ENCODE results near the gene SERPINF2.
"Not testable (repeated sequence)": the region's sequence is repeated elsewhere in the genome, so short reads cannot be mapped to it uniquely, and the experiment has no call there.

The SERPINF2 gene

DNA sequence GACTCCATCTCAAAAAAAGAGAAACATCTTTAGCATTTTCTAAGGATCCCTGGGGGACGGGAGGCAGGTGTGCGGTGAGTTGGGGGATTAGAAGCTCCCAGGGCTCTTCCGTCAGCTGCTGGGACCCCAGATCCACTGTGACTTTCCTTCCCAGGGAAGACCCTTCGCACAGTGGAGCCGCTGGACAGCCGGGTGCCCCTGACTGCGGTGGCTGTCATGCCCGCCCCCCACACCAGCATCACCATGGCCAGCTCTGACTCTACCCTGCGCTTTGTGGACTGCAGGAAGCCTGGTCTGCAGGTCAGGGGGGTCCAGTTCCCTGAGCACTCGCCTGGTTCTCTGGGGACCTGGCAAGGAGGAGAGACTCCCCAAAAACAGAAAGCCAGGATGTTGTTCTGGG is 7.3 kb upstream of the SERPINF2 start:
- no peaks in the 10 kb centered on the region for H3K79me1 ChIP-seq (ENCODE audit: low read length)
- no peak overlapping the region for H4K8ac ChIP-seq (ENCODE audit: low read depth, low read length)
- no CpG with 5 or more reads among the region's 10 CpGs for WGBS (ENCODE audit: extremely low coverage, insufficient coverage, low lambda C conversion rate)
- H3K23ac ChIP-seq (ENCODE audit: low read length), result no peak overlapping the region
- no peak overlapping the region for H3K9ac ChIP-seq (ENCODE audit: low read length)
- H3K79me2 ChIP-seq (ENCODE audit: control insufficient read depth, insufficient read depth, low read length), result no peaks in the 10 kb centered on the region
- no peak for DNase-seq
- H3K27ac ChIP-seq (ENCODE audit: low read depth, low read length), result no peak overlapping the region
- H3K27me3 ChIP-seq (ENCODE audit: insufficient read depth, low read length, poor library complexity), result no peaks in the 10 kb centered on the region
- H3K4ac ChIP-seq (ENCODE audit: low read depth, low read length), result no peak overlapping the region
- H2BK5ac ChIP-seq (ENCODE audit: low read length), result no peak overlapping the region
- no peak overlapping the region for H2BK15ac ChIP-seq (replicated peaks; ENCODE audit: low read depth)
- peaks cover 1% of the 10 kb centered on the region for H3K36me3 ChIP-seq (ENCODE audit: control insufficient read depth, insufficient read depth, low read length)
- no peak overlapping the region for H3K4me3 ChIP-seq (ENCODE audit: low read length)
- H3K18ac ChIP-seq (ENCODE audit: low read length), result no peak overlapping the region
- H2AK5ac ChIP-seq (ENCODE audit: low read length), result no peak overlapping the region
- H3K4me2 ChIP-seq (ENCODE audit: low read length), result no peak overlapping the region
- H3K4me1 ChIP-seq (ENCODE audit: control insufficient read depth, low read depth, low read length), result no peaks in the 10 kb centered on the region
- H2BK120ac ChIP-seq (ENCODE audit: low read depth, low read length), result no peak overlapping the region
- H3K56ac ChIP-seq (ENCODE audit: low read length), result no peak overlapping the region
- H4K5ac ChIP-seq (ENCODE audit: low read length), result no peak overlapping the region

- no CpG with 5 or more reads among the region's 17 CpGs for WGBS (ENCODE audit: extremely low coverage, insufficient coverage, low lambda C conversion rate)
- no peak overlapping the region for H3K27ac ChIP-seq (ENCODE audit: low read depth, low read length)
These were observed 6.8 kb upstream of the SERPINF2 start for GRCh38 chr17:1735834-1736347.

GRCh38 chr17:1736348-1737281 is 6.1 kb upstream of the SERPINF2 start:
- no peak overlapping the region for H3K23ac ChIP-seq (ENCODE audit: low read length)
- H3K4ac ChIP-seq (ENCODE audit: low read depth, low read length), result no peak overlapping the region
- no peaks in the 10 kb centered on the region for H3K27me3 ChIP-seq (ENCODE audit: insufficient read depth, low read length, poor library complexity)
- H2AK5ac ChIP-seq (ENCODE audit: low read length), result no peak overlapping the region
- no peak overlapping the region for H3K4me3 ChIP-seq (ENCODE audit: low read length)
- no peaks in the 10 kb centered on the region for H3K79me2 ChIP-seq (ENCODE audit: control insufficient read depth, insufficient read depth, low read length)
- no peak overlapping the region for H4K8ac ChIP-seq (ENCODE audit: low read depth, low read length)
- WGBS (ENCODE audit: extremely low coverage, insufficient coverage, low lambda C conversion rate), result no CpG with 5 or more reads among the region's 25 CpGs
- H3K18ac ChIP-seq (ENCODE audit: low read length), result no peak overlapping the region
- no peak overlapping the region for H2BK120ac ChIP-seq (ENCODE audit: low read depth, low read length)
- DNase-seq, result no peak
- no peak overlapping the region for H3K9ac ChIP-seq (ENCODE audit: low read length)
- no peak overlapping the region for H3K4me2 ChIP-seq (ENCODE audit: low read length)
- H3K36me3 ChIP-seq (ENCODE audit: control insufficient read depth, insufficient read depth, low read length), result peaks cover 1% of the 10 kb centered on the region
- no peak overlapping the region for H4K5ac ChIP-seq (ENCODE audit: low read length)
- H2BK15ac ChIP-seq (replicated peaks; ENCODE audit: low read depth), result no peak overlapping the region
- no peak overlapping the region for H3K56ac ChIP-seq (ENCODE audit: low read length)
- H3K79me1 ChIP-seq (ENCODE audit: low read length), result no peaks in the 10 kb centered on the region
- no peak overlapping the region for H3K27ac ChIP-seq (ENCODE audit: low read depth, low read length)
- no peaks in the 10 kb centered on the region for H3K4me1 ChIP-seq (ENCODE audit: control insufficient read depth, low read depth, low read length)
- H2BK5ac ChIP-seq (ENCODE audit: low read length), result no peak overlapping the region

More at GRCh38 chr17:1735834-1736347, 6.8 kb upstream of the SERPINF2 start:
- Histone ChIP-seq H2BK120ac (ENCODE audit: low read depth, low read length) (no peak overlapping the region), H4K8ac (ENCODE audit: low read depth, low read length) (no peak overlapping the region), H3K4me3 (ENCODE audit: low read length) (no peak overlapping the region), H3K18ac (ENCODE audit: low read length) (no peak overlapping the region), H3K4ac (ENCODE audit: low read depth, low read length) (no peak overlapping the region), H3K79me2 (ENCODE audit: control insufficient read depth, insufficient read depth, low read length) (no peaks in the 10 kb centered on the region), H3K4me1 (ENCODE audit: control insufficient read depth, low read depth, low read length) (no peaks in the 10 kb centered on the region), H3K79me1 (ENCODE audit: low read length) (no peaks in the 10 kb centered on the region), H2BK5ac (ENCODE audit: low read length) (no peak overlapping the region), H3K36me3 (ENCODE audit: control insufficient read depth, insufficient read depth, low read length) (peaks cover 1% of the 10 kb centered on the region), H3K23ac (ENCODE audit: low read length) (no peak overlapping the region), H3K4me2 (ENCODE audit: low read length) (no peak overlapping the region), H4K5ac (ENCODE audit: low read length) (no peak overlapping the region), H3K9ac (ENCODE audit: low read length) (no peak overlapping the region), H3K27me3 (ENCODE audit: insufficient read depth, low read length, poor library complexity) (no peaks in the 10 kb centered on the region), H3K56ac (ENCODE audit: low read length) (no peak overlapping the region), H2BK15ac (replicated peaks; ENCODE audit: low read depth) (no peak overlapping the region), H2AK5ac (ENCODE audit: low read length) (no peak overlapping the region)
- DNase-seq, result no peak

DNA sequence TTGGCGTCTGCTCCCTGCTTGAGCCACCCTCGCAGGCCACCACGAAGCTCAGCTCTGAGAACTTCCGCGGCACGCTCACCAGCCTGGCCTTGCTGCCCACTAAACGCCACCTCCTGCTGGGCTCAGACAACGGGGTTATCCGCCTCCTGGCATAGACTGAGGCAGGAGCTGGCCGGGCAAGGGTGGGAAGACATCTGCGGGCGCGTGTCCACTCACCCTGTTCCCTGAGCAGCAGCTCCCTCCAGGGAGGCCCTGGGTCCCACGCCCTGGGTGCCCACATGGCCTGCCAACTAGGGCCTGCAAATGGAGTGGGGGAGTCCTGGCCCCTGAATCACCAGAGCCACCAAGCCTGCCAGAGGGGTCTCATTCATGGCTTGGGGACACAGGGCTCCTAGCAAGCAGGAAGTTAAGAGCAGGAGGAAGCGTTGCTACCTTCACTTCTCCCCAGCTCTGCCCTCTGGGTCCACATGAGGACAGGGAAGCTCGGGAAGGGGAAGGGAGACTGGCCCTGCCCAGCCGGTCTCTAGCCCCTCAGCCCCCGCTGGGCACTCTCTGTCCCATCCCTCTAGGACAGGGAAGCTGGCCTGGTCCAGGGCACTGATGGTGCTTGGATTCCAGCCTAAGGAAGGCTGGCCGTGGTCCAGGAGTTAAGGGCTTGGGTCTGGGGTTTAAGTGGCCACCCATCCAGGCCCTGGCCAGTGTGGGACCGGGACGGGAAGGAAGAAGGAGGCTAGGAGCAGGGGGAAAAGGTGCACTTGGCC is 5.0 kb upstream of the SERPINF2 start:
- Histone ChIP-seq H3K4me2 (ENCODE audit: low read length) (no peak overlapping the region), H4K8ac (ENCODE audit: low read depth, low read length) (no peak overlapping the region), H2BK120ac (ENCODE audit: low read depth, low read length) (no peak overlapping the region), H3K9ac (ENCODE audit: low read length) (no peak overlapping the region), H3K27me3 (ENCODE audit: insufficient read depth, low read length, poor library complexity) (no peaks in the 10 kb centered on the region), H3K56ac (ENCODE audit: low read length) (no peak overlapping the region), H3K4me3 (ENCODE audit: low read length) (no peak overlapping the region), H3K79me1 (ENCODE audit: low read length) (no peaks in the 10 kb centered on the region), H2AK5ac (ENCODE audit: low read length) (no peak overlapping the region), H2BK5ac (ENCODE audit: low read length) (no peak overlapping the region), H3K18ac (ENCODE audit: low read length) (no peak overlapping the region), H2BK15ac (replicated peaks; ENCODE audit: low read depth) (no peak overlapping the region), H3K27ac (ENCODE audit: low read depth, low read length) (no peak overlapping the region), H3K36me3 (ENCODE audit: control insufficient read depth, insufficient read depth, low read length) (peaks cover 1% of the 10 kb centered on the region), H3K4ac (ENCODE audit: low read depth, low read length) (no peak overlapping the region), H4K5ac (ENCODE audit: low read length) (no peak overlapping the region), H3K79me2 (ENCODE audit: control insufficient read depth, insufficient read depth, low read length) (no peaks in the 10 kb centered on the region), H3K4me1 (ENCODE audit: control insufficient read depth, low read depth, low read length) (no peaks in the 10 kb centered on the region), H3K23ac (ENCODE audit: low read length) (no peak overlapping the region)
- no peak for DNase-seq
- no CpG with 5 or more reads among the region's 21 CpGs for WGBS (ENCODE audit: extremely low coverage, insufficient coverage, low lambda C conversion rate)

- H4K5ac ChIP-seq (ENCODE audit: low read length); DNase-seq; H3K18ac ChIP-seq (ENCODE audit: low read length); H3K23ac ChIP-seq (ENCODE audit: low read length); H2BK120ac ChIP-seq (ENCODE audit: low read depth, low read length); H3K79me1 ChIP-seq (ENCODE audit: low read length); H3K4ac ChIP-seq (ENCODE audit: low read depth, low read length); H2BK5ac ChIP-seq (ENCODE audit: low read length); H2BK15ac ChIP-seq (replicated peaks; ENCODE audit: low read depth); H3K36me3 ChIP-seq (ENCODE audit: control insufficient read depth, insufficient read depth, low read length); H4K8ac ChIP-seq (ENCODE audit: low read depth, low read length); H3K4me1 ChIP-seq (ENCODE audit: control insufficient read depth, low read depth, low read length); H3K27me3 ChIP-seq (ENCODE audit: insufficient read depth, low read length, poor library complexity); H3K56ac ChIP-seq (ENCODE audit: low read length); H3K4me3 ChIP-seq (ENCODE audit: low read length); H3K79me2 ChIP-seq (ENCODE audit: control insufficient read depth, insufficient read depth, low read length); H3K9ac ChIP-seq (ENCODE audit: low read length); H3K27ac ChIP-seq (ENCODE audit: low read depth, low read length); H2AK5ac ChIP-seq (ENCODE audit: low read length); H3K4me2 ChIP-seq (ENCODE audit: low read length): not testable (repeated sequence)
- no CpG with 5 or more reads among the region's 7 CpGs for WGBS (ENCODE audit: extremely low coverage, insufficient coverage, low lambda C conversion rate)
These were observed 772 bp upstream of the SERPINF2 start for GRCh38 chr17:1741899-1742298.

All from mesendoderm (in vitro differentiated cells).